GM21526 (cell line): ENCODE data around the gene MIR17HG.
A peak's percentile ranks its signal among the peaks of the same experiment; 100 is the strongest.

Experiments
- ATAC-seq: cut with Tn5 transposase; IDR thresholded peaks from one replicate; pipeline ENCODE4 v1.9.1; 2021; ENCODE audit warnings: moderate library complexity; ENCODE audit not compliant: unreplicated experiment, low FRiP score

The MIR17HG gene

DNA sequence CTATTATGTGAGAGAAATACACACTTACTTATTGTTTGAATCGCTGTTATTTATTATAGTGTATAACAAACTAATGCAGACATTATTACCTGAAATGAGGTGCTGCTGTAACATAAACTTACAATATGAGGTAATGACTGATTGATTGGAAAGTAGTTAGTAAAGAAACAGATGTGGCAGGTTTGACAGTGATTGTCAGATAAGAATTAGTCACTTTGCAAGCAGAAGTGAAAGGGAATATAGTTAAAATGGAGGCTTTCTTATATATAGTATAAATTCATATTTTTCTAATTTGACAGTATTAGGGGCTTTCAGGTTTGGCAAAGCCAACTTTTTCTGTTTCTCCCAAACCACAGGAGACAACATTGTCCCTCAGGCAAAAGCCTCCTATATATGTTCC is 20.6 kb downstream of the MIR17HG start:
- no peak for ATAC-seq

DNA sequence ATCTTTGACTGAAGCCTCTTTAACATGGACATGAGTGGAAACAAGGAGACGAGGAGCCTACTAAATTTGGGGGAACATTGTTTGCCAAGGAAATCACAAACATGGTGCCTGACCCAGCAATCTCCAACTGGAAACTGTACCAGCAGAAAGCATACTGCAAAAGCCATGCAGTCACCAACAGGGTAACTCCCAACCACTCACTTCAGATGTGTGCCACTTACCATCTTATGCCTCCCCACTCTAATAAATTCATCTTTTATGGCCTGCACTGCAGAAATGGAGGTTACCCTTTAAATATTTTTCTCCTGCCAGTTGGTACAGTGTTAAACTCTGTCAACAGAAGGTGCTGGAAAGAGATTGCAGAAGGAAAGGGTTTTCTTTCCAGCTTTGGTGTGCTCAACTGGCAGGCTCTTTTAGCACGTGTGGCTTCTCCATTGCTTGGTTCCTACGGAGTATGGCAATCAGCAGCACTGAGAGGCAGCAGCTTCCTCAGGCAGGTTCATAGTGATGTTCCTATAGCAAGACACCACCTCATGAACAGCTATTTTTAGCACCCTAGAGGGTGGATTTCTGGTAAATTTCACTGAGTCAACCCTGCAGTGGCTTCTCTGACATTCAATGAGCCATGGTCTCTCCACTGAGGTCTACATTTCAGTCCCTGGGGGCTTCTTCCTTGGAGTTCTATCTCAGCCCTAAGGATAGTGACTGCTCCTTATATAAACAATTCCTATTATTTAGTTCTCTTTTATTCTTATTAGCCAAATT is 21.4 kb downstream of the MIR17HG start:
- ATAC-seq = no peak

DNA sequence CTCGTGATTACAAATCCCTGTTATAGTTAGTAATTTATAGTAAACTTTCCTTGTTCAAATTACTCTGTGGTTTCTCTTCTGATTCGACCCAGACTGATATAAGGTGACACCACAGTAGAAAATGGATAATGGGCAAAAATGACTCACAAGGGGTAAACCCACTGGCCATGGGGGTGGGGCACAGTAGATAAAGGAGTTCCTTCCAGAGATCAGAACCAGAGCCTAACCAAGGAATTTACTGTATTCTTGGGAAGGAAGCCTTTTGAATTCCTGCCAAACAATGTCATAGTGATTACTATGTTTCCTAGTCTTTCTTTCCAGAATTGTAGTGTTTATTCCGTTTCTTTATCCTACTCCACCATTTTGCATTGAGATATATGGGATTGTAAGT is 21.9 kb downstream of the MIR17HG start:
- ATAC-seq = no peak

DNA sequence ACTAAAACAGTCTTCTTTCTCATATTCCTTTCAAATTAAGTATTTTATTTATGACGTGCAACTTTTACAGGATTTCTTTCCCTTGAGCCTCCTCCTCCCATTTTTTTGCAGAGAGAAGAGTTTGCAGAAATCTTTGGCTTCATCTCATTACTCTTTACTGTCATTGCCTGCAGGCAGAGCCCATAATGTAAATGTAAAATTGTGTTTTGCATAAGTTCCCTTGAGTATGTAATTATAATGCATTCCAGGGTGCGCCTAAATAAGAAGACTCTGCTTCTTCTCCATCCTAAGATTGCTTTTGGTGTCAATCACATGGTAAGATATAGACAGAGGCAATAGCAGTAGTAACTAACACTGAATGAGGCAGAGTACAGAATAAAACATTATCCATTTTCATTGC is 23.0 kb downstream of the MIR17HG start:
- ATAC-seq = no peak

DNA sequence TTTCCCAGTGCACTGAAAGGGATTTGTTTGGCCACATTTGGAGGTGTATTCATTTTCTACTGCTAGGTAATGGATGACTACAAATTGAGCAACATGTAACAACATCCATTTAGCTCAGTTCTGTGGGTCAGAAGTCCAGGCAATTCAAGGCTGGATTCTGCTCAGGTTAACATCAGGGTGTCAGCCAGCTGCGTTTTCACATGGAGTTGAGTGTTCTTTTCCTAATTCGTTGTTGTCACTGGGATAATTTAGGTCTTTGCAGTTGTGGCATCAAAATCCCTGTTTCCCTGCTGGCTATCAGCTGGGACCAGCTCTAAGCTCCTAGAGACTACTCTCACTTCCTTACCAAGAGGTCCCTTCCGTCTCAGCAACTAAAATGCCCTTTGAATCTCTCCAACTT is 25.4 kb downstream of the MIR17HG start:
- no peak for ATAC-seq

DNA sequence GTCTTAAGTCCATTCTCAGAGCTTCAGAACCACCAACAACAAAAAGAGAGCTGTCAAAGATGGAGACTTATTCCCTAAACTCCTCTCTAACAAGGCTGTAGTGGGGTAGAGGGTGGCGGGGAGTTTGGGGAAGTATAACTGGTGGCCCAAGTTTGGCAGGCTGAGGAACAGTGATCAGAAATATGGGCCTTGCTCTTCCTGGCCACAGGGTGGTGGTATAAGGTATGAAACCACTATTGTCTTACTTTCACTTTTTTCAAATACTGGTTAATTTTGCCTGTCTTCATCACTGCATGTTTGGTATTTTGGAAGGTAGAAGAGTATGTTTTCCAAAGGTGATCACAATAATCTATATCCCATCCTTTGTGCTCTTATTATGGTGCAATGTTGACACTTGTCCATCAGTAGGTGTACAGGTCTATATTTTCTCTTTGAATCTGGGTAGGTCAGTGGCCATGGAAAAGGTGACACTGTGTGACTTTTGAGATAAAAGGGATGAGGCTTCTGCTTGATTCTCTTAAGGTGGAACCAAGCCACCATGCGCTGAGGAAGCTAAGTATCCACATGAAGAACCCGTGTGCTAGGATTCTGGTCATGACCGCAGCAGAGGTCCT is 27.7 kb downstream of the MIR17HG start:
- peak; percentile 97 for ATAC-seq

DNA sequence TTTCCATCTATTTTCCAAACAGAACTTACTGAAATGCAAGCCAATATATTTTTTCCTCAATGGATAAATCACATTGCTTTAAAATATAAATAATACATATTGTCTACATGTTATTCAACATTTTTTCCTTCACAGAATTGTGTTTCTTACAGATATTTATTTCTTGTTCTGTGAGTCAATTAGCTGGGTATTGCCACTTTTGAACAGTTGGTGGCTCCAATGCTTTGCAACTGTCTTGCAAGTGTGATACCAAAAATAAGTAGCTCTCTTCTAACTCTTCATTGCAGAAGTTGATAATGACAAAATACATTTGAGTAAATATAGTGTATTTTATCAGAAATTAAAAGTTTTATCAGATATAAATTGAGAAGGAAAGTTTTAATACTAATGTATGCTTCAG is 33.9 kb downstream of the MIR17HG start:
- ATAC-seq = no peak

DNA sequence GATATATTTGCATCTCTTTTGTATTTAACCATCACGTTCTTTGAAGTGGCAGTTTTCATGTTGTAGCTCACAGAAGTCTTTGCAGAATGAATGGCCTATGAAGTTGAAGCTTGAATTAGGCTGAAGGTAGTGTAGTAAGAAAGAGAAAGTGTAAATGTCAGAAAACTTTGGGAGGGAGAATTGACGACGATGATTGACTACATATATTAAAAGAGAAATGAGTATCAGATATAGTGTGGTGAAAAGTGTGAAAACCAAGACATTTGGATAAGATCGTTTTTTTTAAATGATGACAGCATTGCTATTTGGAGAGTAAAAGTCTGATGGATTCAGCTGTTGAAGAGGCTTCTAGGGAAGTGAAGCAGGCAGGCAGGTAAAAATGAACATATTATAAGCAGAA is 36.3 kb downstream of the MIR17HG start:
- no peak for ATAC-seq

DNA sequence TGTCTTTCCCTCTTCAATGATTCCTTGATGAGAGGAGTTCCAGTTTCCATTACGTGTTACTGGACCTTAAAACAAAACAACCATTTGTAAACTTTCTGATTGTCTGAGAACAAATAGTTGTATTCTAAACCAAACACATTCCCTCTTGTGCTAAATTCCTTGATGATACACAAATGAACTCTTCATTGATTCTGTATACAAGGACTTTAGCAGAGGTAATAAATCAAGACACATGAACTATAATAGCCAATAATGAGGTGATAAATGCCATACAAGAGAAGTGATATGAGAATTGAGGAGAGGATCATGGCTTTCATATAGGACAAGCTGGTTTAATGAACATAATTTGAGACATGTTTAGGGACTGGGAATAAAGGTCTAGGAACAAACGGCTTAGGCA is 37.4 kb downstream of the MIR17HG start:
- ATAC-seq = no peak

DNA sequence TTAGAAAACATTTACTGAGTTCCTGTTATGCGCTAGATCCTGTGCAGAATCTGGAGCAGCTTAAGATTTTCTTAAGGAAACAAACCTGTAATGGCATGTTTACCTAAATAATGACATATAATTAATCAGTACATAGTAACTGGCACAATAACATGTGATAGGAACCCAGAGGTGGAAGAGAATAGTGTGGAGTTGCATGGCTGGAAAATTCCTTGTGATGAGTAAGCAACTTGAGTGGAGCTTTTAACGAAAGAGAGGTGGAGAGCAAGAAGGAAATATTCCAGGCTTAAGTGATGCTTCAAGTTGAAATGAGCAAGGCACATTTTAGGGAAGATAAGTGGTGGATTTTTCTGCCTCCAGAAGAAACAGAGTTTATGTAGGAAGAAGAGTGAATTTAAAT is 41.7 kb downstream of the MIR17HG start:
- no peak for ATAC-seq

DNA sequence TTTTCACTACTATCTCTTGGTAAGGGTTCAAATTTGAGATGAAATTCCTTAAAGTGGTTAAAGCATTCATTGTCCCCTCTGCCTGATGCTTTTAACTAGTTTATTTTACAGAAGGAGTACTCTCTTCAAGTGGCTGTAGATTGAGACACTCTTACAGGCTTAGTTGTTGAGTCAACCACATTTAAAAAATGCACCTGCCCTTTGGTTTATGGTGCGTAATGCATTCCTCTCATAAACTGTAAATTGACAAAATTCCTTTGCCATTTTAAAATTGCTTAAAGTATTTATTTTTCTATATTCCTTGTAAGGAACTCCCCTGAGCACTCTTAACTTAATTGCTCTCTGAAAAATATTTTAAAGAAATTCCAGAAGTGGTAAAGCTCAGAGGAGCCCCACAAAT is 50.1 kb downstream of the MIR17HG start:
- no peak for ATAC-seq

DNA sequence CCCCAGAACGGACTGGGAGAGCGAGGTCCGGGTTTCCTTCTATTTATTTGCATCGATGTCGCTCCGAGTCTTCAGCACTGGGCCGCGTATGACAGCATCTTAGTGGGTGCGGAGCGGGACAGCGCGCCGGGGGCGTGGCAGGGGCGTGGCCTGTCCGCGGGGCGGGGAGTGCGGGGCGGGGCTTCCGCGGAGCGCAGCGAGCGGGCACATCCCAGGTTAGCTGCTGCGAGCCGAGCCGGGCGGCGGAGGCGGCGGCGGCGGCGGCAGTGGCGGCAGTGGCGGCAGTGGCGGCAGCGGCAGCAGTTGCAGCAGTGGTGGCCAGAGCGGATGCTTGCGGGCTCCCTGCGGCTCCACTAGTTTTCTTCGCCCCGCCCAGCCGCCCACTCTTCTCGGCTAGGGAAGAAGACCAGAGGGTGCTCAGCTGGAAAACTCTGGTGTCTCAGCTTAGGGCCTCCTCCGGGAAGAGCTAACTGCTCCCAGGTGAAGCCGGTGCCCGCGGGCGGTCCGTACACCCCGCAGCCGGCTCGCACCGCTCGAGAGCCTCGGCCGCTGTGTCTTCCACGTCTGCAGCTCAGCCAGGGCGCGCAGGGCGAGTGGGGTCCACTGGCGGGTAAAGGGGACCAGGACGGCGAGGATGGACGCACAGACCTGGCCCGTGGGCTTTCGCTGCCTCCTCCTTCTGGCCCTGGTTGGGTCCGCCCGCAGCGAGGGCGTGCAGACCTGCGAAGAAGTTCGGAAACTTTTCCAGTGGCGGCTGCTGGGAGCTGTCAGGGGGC is 51.1 kb downstream of the MIR17HG start, which contains the start of gene GPC5:
Gene GPC5, plus strand, starts transcription at position 209 of the 776 bp plus-strand sequence.
- ATAC-seq = peak; percentile 99

DNA sequence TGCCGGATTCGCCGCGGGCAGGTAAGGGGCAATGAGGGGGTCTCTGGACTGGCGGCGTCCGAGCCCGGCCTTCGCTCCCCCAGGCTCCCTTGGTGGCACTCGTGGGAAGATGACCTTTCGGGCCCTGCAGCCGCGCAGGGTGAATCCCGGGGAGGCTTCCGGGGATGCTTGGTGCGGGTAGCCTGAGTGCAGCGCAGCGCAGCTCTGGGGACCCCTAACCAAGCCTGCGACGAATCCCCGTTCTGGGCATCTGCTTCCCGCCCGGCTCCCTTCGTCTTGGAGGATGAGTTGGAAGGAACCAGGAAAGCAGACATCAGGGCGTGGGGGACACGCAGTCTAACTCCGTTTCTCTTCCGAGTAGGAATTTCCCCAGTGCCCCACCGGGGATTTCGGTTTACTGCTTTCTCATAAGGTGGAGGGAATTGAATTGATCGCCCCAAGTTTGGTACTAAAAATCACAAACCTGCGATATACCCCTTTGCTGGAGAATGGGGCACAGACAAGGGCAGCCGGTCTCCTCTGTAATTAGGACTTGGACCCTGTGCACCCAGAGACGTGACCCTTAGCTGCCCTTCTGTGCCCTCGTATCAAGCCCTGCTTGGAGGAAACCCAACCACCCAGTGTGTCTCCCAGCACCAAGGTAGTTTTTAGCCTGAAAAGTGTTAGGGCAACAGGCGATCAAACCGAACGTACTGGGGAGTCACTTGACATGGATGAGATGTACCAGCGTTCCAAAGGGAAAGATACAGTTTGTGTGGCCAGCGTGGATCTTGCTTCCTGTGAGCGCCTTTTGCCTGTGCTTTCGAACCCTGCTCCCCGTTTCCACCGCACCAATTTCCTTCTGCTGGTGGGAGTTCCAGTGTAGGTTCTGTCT is 51.9 kb downstream of the MIR17HG start:
- ATAC-seq = no peak

DNA sequence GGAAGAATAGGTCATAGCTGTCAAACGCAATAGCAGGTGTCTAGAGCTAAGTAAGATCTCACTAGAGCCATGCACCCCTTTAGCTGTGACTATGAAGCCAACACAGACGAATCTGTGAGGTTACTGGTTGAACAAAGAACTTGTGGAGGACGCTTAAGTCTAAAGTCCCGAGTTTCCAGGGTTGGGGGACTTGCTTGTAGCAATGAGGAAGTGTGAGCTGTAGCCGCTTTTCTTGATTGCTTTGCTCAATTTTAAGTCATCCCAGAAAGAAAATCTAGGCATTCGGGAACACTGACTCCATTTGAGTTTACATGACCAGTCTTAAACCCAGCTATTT is 52.5 kb downstream of the MIR17HG start:
- no peak for ATAC-seq

DNA sequence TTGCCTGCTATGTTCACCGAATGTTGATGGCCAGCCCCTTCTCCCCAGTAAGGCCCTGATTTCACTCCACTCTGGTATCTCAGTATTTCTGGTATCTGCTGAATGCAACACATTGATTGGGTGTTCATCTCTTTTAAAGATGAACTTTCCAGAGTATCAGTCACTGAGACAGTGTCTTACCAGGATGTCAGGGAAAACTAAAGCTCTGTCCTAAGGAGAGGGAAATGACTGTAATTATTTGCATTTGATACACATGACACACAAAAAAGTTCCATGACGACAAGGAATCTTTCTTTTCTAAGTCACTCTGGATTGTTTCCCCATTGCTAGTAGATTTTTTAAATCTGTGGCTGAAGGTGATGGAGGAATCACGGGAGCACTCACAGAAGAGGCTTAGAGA is 53.2 kb downstream of the MIR17HG start:
- ATAC-seq = no peak

DNA sequence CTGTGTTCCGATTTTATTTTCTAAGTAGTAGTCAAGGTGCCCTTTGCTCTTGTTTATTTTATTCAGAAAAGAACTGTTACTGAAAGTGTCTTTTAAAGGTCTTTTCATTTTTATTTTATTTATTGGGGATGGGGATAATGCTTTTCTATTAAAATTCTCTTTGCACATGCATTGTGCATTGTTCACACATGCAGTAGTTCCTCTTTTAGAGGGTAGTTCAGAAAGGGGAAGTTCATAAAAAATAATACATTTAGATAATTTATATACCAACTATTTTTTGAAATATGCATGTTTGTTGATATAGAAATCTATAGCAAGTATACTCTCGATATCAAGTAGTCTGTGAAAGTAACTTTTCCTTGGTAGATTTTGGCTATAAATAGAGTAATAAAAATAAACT is 54.4 kb downstream of the MIR17HG start:
- no peak for ATAC-seq
